GM19452 (cell line): ENCODE results near the gene TRIM41.
"Not testable (repeated sequence)": the region's sequence is repeated elsewhere in the genome, so short reads cannot be mapped to it uniquely, and the experiment has no call there.

Experiments
- ATAC-seq: cut with Tn5 transposase; IDR thresholded peaks from one replicate; pipeline ENCODE4 v1.9.1; 2021; ENCODE audit not compliant: unreplicated experiment

TRIM41 gene

GRCh38 chr5:181223058-181223728 lies at the start of gene TRIM41:
Gene TRIM41 (plus strand): TSS chr5:181223281. CDS start chr5:181224000, 719 bp downstream.
- ATAC-seq, result peak; percentile 62

- ATAC-seq, result peak; percentile 60
These were observed 49.4 kb upstream of the TRIM41 start for GRCh38 chr5:181173420-181174342.

GRCh38 chr5:181176254-181176952 lies 46.7 kb upstream of the TRIM41 start:
- no peak for ATAC-seq

DNA sequence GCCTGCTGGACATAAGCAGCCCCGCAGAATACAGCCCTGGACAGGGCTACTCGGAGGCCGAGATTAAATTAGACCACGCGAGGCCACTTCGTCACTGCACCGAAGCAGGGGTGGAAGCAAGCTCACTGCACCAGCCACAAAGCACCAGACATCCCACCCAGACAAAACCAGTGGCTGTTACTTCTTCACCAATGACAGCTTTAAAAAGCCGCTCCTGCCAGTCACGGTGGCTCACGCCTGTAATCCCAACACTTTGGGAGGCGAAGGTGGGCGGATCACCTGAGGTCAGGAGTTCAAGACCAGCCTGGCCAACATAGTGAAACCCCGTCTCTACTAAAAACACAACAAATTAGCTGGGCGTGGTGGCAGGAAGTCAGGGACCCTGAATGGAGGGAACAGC lies 45.5 kb upstream of the TRIM41 start:
- ATAC-seq, result not testable (repeated sequence)

GRCh38 chr5:181181650-181182565 lies 41.2 kb upstream of the TRIM41 start:
- ATAC-seq, result peak; percentile 54

- no peak for ATAC-seq
These were observed 40.4 kb upstream of the TRIM41 start for GRCh38 chr5:181182651-181183050.

DNA sequence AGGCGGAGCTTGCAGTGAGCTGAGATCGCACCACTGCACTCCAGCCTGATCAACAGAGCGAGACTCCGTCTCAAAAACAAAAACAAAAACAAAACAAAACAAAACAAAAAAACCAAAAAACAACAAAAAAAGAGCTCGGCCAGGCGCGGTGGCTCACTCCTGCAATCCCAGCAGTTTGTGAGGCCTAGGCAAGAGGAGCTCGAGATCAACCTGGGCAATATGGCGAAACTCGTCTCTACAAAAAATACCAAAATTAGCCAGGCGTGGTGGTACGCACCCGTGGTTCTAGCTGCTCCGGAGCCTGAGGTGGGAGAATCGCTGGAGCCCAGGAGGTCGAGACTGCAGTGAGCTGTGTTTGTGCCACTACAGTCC lies 38.2 kb upstream of the TRIM41 start:
- ATAC-seq, result no peak

GRCh38 chr5:181185560-181185959 lies 37.5 kb upstream of the TRIM41 start:
- no peak for ATAC-seq

- ATAC-seq, result no peak
These were observed 37.1 kb upstream of the TRIM41 start for GRCh38 chr5:181186022-181186421.

GRCh38 chr5:181186986-181187499 lies 36.0 kb upstream of the TRIM41 start:
- no peak for ATAC-seq

DNA sequence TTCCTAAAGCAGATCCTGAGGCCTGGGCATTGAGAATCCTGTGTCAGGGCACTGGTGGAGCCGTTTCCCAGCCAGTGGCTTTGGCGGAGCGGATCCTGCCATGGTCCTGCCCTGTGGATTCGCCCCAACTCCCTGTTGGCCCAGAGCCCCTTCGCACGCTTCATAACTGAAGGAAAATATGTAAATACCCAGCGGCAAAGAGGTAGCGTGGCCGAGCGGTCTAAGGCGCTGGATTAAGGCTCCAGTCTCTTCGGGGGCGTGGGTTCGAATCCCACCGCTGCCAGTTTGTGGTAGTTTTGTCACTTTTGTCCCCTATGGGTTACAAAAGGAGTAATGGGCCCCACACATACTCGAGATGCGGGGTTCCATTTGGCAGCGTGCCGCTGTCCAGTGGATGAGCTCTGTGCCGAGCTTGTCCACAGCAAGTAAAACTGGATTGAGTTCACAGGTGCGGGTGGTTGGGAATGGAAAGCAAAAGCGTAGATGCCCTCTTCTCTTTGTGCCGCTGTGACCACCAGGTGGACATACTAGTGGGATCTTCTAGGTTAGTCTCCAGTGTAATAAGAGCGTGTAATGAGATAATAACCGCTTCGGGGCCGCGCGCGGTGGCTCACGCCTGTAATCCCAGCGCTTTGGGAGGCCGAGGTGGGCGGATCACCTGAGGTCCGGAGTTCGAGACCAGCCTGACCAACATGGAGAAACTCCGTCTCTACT lies 35.4 kb upstream of the TRIM41 start:
- no peak for ATAC-seq

DNA sequence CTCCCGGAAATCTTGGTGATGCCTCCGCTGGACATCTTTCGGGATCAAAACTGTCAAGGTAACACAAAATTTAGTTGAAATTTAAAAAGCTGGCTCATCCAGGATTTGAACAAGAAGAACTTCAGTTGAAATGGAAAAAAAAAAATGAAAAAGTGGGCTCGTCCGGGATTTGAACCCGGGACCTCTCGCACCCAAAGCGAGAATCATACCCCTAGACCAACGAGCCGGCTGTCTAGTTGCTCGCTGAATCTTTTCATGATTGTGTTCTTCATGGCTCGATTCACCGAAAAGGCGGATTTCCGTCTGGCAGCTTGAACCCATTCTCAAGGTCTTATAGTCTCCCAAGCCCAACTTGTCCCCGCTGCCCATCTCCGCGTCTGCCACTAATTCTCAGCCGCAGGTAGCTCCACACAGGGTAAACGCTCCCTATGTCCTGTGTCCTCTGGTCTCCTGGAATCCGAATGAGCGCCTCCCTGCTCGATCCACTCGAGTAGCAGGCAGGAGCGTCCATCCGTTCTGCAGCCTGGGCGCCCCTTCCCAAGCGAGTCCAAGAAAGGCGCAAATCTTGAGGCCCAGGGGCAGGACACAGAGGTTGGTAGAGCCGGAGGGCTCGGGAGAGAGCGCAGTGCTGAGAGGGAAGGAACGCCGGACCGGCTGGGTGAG lies 34.2 kb upstream of the TRIM41 start:
- ATAC-seq, result no peak

DNA sequence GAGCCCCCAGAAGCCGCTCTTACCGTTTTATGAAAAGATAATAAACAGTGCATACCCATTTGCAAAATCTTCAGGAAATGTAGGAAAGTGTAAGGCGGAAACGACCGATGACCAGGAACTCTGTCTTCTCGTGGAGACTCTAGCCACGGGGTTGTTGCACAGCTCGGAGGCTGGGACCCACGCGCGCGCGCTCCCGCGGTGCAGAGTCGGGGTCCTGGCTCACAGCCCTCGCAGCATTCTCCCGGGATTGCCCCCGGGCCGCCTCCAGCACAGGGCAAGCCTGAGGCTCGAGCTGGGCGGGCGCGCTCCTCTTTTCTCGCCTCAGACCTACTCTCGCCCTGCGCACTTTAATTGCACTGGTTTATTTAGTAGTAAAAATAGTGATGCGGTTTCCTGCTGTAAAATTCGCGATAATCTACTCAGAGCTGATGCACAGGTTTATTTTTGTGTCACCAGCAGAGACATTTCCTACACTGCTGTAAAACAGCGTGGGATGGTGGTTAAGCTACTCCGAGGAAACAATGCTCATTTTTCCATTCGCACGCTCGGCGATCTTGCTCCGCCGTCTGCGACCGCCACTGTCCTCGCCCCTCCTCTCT lies 33.6 kb upstream of the TRIM41 start:
- ATAC-seq, result no peak

DNA sequence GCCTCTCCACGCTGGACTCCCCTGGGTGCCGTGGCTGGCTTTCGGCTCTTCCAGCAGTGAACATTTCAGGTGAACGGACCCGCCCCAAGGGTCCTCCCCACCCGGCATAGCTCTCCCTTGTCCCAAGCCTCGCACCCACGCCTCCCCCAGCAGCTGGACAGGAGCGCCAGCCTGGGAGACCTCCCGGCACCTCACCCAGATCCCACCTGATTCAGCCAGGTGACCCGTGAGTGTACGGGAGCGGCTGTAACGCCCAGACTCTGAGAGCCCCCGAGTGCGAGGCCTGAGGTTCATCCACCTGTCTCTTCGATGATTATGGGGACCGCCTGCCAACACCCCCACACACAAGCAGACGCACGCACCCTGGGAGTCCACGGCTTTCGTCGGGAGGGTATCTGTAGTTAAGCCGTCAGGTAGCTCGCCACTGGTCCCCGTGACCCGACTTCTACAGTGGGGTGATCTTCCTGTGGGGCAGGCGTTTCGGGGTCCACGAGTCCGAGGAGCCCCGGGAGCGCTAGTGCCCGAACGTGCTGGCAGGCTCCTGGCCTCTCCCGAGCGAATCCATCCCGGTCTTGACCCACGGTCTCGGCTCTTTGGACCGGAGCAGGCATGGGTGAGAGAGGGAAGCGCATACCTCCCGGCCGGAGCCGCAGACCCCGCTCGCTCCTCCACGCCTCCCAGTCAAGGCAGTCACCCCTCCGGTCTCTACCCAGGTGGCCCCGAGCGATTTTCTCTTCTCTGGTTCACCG lies 32.9 kb upstream of the TRIM41 start:
- ATAC-seq, result no peak

DNA sequence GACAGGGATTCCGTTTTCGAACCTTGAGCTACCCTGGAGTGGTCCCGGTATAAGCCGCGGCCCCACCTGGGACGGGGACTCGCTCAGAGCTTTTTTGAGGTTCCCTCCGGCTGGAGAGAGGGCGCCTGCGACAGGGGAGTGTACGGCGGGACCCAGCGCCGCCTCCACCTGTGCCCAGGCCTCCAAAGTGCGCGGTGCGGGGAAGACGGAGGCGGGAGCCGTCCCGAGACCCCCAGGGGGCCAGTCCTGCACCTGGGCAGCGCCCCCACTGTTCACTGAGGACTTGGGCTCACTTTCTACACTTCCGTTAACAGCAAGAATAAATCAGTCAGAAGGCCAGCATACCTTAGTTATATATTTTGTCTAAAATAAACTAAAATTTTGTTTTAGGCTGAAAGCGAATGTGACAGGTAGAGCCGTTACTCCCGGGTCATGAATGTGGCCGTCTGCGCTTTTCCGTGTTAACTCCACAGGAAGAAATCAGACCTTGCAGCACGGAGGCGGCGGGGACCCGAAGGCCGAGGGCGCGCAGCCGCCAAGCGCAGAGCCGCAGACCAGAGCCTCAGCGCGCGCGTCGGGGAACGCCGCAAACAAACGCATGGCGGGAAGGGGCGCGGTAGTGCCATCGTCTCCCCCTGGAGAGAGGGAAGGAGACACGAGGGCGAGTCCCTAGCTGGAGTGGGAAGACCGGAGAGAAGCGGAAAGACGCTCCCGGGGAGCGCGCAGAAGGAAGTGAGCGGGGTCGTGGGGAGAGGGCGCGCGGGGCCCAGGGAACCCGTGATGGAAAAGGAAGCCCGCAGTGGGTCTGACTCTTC lies 32.2 kb upstream of the TRIM41 start:
- peak; percentile 9 for ATAC-seq

DNA sequence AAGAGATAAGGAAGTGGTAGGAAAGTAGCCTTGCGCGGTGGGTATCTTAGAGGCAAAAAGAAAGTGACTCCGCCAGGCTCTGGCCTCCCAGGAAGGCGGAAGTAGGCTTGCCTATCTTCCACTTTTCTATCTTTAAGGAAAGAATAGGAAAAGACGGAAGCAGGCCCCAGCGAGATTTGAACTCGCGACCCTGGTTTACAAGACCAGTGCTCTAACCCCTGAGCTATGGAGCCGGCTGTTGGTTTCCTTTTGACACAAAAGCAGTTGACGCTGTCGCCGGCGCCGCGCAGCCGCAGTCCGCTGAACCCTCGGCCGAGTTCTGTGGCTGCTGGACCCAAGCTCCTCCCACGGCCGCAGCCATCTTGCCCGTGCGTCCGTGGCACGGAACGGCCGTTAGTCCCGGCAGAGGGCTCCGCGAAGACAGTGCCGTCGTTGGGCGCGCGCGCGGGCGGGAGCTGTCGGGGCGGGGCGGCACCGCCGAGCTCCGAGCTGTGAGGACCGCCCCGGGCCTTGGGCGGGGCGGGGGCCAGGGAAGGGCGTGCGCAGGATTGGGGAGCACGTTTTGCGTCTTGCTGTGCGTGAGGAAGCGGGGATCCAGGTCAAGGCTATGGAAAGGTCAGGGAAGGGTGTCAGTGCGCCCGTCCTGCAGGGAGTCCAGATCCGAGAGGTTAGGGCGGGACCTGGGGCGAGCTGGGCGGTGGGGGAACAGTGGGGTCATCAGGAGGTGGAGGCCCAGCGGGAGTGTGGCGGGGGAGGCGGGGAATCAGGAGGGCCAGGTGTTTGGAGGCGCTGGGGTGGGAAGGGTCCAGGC lies 31.4 kb upstream of the TRIM41 start:
- peak; percentile 52 for ATAC-seq
